Upper lobe of right lung (tissue), 1 donor: ENCODE data around the gene WDR1. TPM values are rescaled to one million over a fixed set of nuclear protein-coding genes. Genes with fewer than 3 reads are reported as not detected.

ENCODE experiments used
- ATAC-seq: fragments of 200-7000 bp; cut with Tn5 transposase; one replicate; pipeline ENCODE4 v1.9.1; 2020; ENCODE audit warnings: mild to moderate bottlenecking, moderate library complexity
- DNase-seq: peaks from one replicate; pipeline ENCODE4 v3.0.0-alpha.2; 2020
- H3K27ac ChIP-seq: fragments of 200-600 bp; one replicate; pipeline ENCODE4 v1.8.0; 2022
- H3K27me3 ChIP-seq: fragments of 200-600 bp; one replicate; pipeline ENCODE4 v1.8.0; 2022; ENCODE audit warnings: mild to moderate bottlenecking
- H3K36me3 ChIP-seq: fragments of 200-600 bp; one replicate; pipeline ENCODE4 v1.8.0; 2022
- H3K4me1 ChIP-seq: fragments of 200-600 bp; one replicate; pipeline ENCODE4 v1.8.0; 2022
- H3K4me3 ChIP-seq: fragments of 200-600 bp; one replicate; pipeline ENCODE4 v1.8.0; 2022; ENCODE audit warnings: mild to moderate bottlenecking
- H3K9me3 ChIP-seq: fragments of 200-600 bp; one replicate; pipeline ENCODE4 v1.8.0; 2022
- CTCF ChIP-seq: fragments of 200-600 bp; IDR thresholded peaks from one replicate; pipeline ENCODE4 v1.8.0; 2022; ENCODE audit warnings: antibody characterized with exemption
- intact Hi-C: fragments of 100-400 bp; cut with DNase I; formaldehyde crosslinking; loops from one replicate; pipeline ENCODE4 v1.11.0; 2022
- total RNA-seq: library from RNA; stranded (reverse); fragmentation: NEBNext Ultra II Directional; extraction: Animal tissue kit (Norgen Biotek cat#: 25700); gene quantifications from one replicate; pipeline ENCODE4 v1.2.1, GENCODE V29; 2021
- donor health status: DM: no; HTN: yes; CAD: no; lungs with severe emphysema.

The WDR1 gene
- total RNA-seq, 1 donor from 2014 or later, result 234 TPM

- ATAC-seq, result no peak
- DNase-seq, result no peak
- no peak for TF ChIP-seq CTCF
- Histone ChIP-seq H3K27ac (peak overlapping the region; percentile 58), H3K9me3 (no peaks in the 10 kb centered on the region), H3K36me3 (peaks cover 57% of the 10 kb centered on the region), H3K4me1 (peaks cover 69% of the 10 kb centered on the region), H3K27me3 (no peaks in the 10 kb centered on the region), H3K4me3 (no peak overlapping the region)
- intact Hi-C loops, result no loop called here
Measured at GRCh38 chr4:10105920-10106319, 10.7 kb downstream of the WDR1 start.

GRCh38 chr4:10105421-10105820 lies 11.2 kb downstream of the WDR1 start:
- H3K27ac ChIP-seq, result peak overlapping the region; percentile 58
- H3K9me3 ChIP-seq, result no peaks in the 10 kb centered on the region
- H3K4me1 ChIP-seq, result peaks cover 69% of the 10 kb centered on the region
- peaks cover 53% of the 10 kb centered on the region for H3K36me3 ChIP-seq
- no peak for DNase-seq
- no peak overlapping the region for H3K4me3 ChIP-seq
- intact Hi-C loops, result no loop called here
- ATAC-seq, result no peak
- H3K27me3 ChIP-seq, result no peaks in the 10 kb centered on the region
- no peak for TF ChIP-seq CTCF

GRCh38 chr4:10104991-10105276 lies 11.7 kb downstream of the WDR1 start:
- intact Hi-C loops, result no loop called here
- peaks cover 68% of the 10 kb centered on the region for H3K4me1 ChIP-seq
- peak overlapping the region; percentile 25 for H3K27ac ChIP-seq
- H3K27me3 ChIP-seq, result no peaks in the 10 kb centered on the region
- ATAC-seq, result no peak
- H3K4me3 ChIP-seq, result no peak overlapping the region
- peaks cover 53% of the 10 kb centered on the region for H3K36me3 ChIP-seq
- no peak for TF ChIP-seq CTCF
- no peak for DNase-seq
- no peaks in the 10 kb centered on the region for H3K9me3 ChIP-seq

- Histone ChIP-seq H3K27me3 (no peaks in the 10 kb centered on the region), H3K9me3 (no peaks in the 10 kb centered on the region), H3K4me3 (no peak overlapping the region), H3K27ac (peak overlapping the region; percentile 25), H3K36me3 (peaks cover 53% of the 10 kb centered on the region), H3K4me1 (peaks cover 64% of the 10 kb centered on the region)
- ATAC-seq (no peak), DNase-seq (no peak)
- no peak for TF ChIP-seq CTCF
- intact Hi-C loops, result no loop called here
Measured at GRCh38 chr4:10104211-10104990, 12.2 kb downstream of the WDR1 start.

- no peak for DNase-seq
- Histone ChIP-seq H3K27ac (no peak overlapping the region), H3K27me3 (no peaks in the 10 kb centered on the region), H3K4me1 (peaks cover 54% of the 10 kb centered on the region), H3K36me3 (peaks cover 54% of the 10 kb centered on the region), H3K4me3 (no peak overlapping the region), H3K9me3 (no peaks in the 10 kb centered on the region)
- intact Hi-C loops, result no loop called here
- TF ChIP-seq CTCF, result no peak
- no peak for ATAC-seq
Measured at GRCh38 chr4:10102474-10103332, 13.9 kb downstream of the WDR1 start.
